Endothelial cell of umbilical vein (primary cell): ENCODE results near the gene PUS7L. TPM values are rescaled to one million over a fixed set of nuclear protein-coding genes. Genes with fewer than 3 reads are reported as not detected.

Source experiments
- BruUV-seq: library from RNA; stranded (reverse); fragments of 400-500 nt; replicated peaks from 2 replicates; lab custom pipeline; 2021; lab: Mats Ljungman, UMichigan
- CTCF ChIA-PET: fragments of 300-600, 350-600 bp; sonication (Branson Sonifier 250); formaldehyde crosslinking; loops from one replicate; lab custom pipeline; 2021; ENCODE audit warnings: antibody characterized with exemption, inconsistent platforms; lab: Charles Lee
- POLR2A ChIA-PET: fragments of 300-600, 350-600 bp; sonication (Branson Sonifier 250); formaldehyde crosslinking; loops from one replicate; lab custom pipeline; 2021; ENCODE audit warnings: antibody characterized with exemption, inconsistent platforms; lab: Charles Lee
- DNase-seq: peaks from one replicate; pipeline ENCODE4 v3.0.0-alpha.2; 2011; ENCODE audit warnings: low read depth, low spot score
- FAIRE-seq: peaks from 2 replicates; lab custom pipeline; 2011; peaks lifted over from hg19 to GRCh38; lab: Jason Lieb, UNC
- H2AFZ ChIP-seq: 2 replicates; pipeline ENCODE4 v1.6.0; 2012; ENCODE audit warnings: low read depth, low read length, control low read depth, inconsistent platforms
- H3K27ac ChIP-seq: 2 replicates; pipeline ENCODE4 v1.5.1; 2011; ENCODE audit warnings: low read depth, mild to moderate bottlenecking, control low read depth, low read length, moderate library complexity; ENCODE audit not compliant: insufficient read depth
- H3K27me3 ChIP-seq, 2 experiments: 2 replicates each; pipeline versions ENCODE4 v1.6.0 to v1.6.1; 2011; ENCODE audit warnings: low read length in 2 of 2, mixed read lengths in 1 of 2; ENCODE audit not compliant: control insufficient read depth in 2 of 2, insufficient read depth in 2 of 2
- H3K36me3 ChIP-seq, 2 experiments: 2 replicates in 1 of 2; 3 replicates in 1 of 2; pipeline ENCODE4 v1.5.1; 2011; ENCODE audit warnings: low read length in 2 of 2, mild to moderate bottlenecking in 1 of 2, moderate library complexity in 1 of 2; ENCODE audit not compliant: control insufficient read depth in 2 of 2, insufficient read depth in 2 of 2; ENCODE audit errors: extremely low read depth in 1 of 2
- H3K4me1 ChIP-seq: 3 replicates; pipeline ENCODE4 v1.5.1; 2011; ENCODE audit warnings: mild to moderate bottlenecking, low read length; ENCODE audit not compliant: control insufficient read depth, insufficient read depth; ENCODE audit errors: extremely low read depth
- H3K4me2 ChIP-seq: 2 replicates; pipeline ENCODE4 v1.6.1; 2011; ENCODE audit warnings: low read length, control low read depth, mixed read lengths; ENCODE audit not compliant: insufficient read depth
- H3K4me3 ChIP-seq, 3 experiments: fragments of 200-600 bp in 1 of 3; sonication (generic), shearing (Covaris generic) in 1 of 3; replicated peaks in 1 of 3; 2 replicates each; pipeline ENCODE4 v1.5.1; 2011 to 2016; ENCODE audit warnings: control low read depth in 3 of 3, low read length in 3 of 3, mild to moderate bottlenecking in 2 of 3, inconsistent platforms in 1 of 3, low read depth in 1 of 3, moderate library complexity in 1 of 3; ENCODE audit not compliant: insufficient read depth in 1 of 3
- H3K79me2 ChIP-seq: 2 replicates; pipeline ENCODE4 v1.6.0; 2012; ENCODE audit warnings: low read length, inconsistent platforms; ENCODE audit not compliant: control insufficient read depth, insufficient read depth
- H3K9ac ChIP-seq: replicated peaks from 2 replicates; pipeline ENCODE3; 2011; ENCODE audit warnings: low read length, control low read depth; ENCODE audit not compliant: insufficient read depth; ENCODE audit errors: extremely low read depth
- H3K9me1 ChIP-seq: replicated peaks from 3 replicates; pipeline ENCODE4 v1.6.0; 2011; ENCODE audit warnings: mild to moderate bottlenecking, low read length; ENCODE audit not compliant: control insufficient read depth, insufficient read depth; ENCODE audit errors: extremely low read depth
- H3K9me3 ChIP-seq: replicated peaks from 2 replicates; pipeline ENCODE4 v1.5.1; 2012; ENCODE audit warnings: low read length, inconsistent platforms; ENCODE audit not compliant: control insufficient read depth, insufficient read depth
- H4K20me1 ChIP-seq: replicated peaks from 2 replicates; pipeline ENCODE3; 2011; ENCODE audit warnings: mild to moderate bottlenecking, low read length; ENCODE audit not compliant: control insufficient read depth, insufficient read depth; ENCODE audit errors: extremely low read depth
- EZH2 ChIP-seq: IDR thresholded peaks from 2 replicates; pipeline ENCODE4 v1.6.1; 2012; ENCODE audit warnings: borderline replicate concordance, low read depth, mild to moderate bottlenecking, moderate library complexity, low read length, inconsistent platforms; ENCODE audit not compliant: severe bottlenecking
- FOS ChIP-seq: IDR thresholded peaks from 2 replicates; pipeline ENCODE4 v1.6.1; 2011; ENCODE audit warnings: mild to moderate bottlenecking, low read length, moderate library complexity, borderline replicate concordance; ENCODE audit not compliant: insufficient read depth
- GATA2 ChIP-seq: IDR thresholded peaks from 2 replicates; pipeline ENCODE4 v1.7.0; 2011; ENCODE audit warnings: low read depth, mild to moderate bottlenecking, moderate library complexity, mixed read lengths, low read length; ENCODE audit not compliant: insufficient read length, insufficient read depth
- JUN ChIP-seq: IDR thresholded peaks from 2 replicates; pipeline ENCODE4 v1.6.1; 2011; ENCODE audit warnings: borderline replicate concordance, low read depth; ENCODE audit not compliant: insufficient read length, insufficient read depth
- MYC ChIP-seq: IDR thresholded peaks from one replicate; pipeline ENCODE4 v1.6.1; 2011; ENCODE audit warnings: mild to moderate bottlenecking, low read depth, low read length
- POLR2A ChIP-seq: IDR thresholded peaks from 2 replicates; pipeline ENCODE4 v1.6.1; 2012; ENCODE audit warnings: low read depth, mild to moderate bottlenecking, control low read depth, low read length
- POLR2AphosphoS5 ChIP-seq: IDR thresholded peaks from 2 replicates; pipeline ENCODE4 v1.6.1; 2012; ENCODE audit warnings: low read depth, mild to moderate bottlenecking, control low read depth, low read length, moderate library complexity; ENCODE audit not compliant: insufficient read depth
- dilution Hi-C: fragments of 300-500 bp; cut with MboI; formaldehyde crosslinking; loops from one replicate; pipeline ENCODE4 v1.15.0; 2019; ENCODE audit warnings: low sequenced_read_pairs; ENCODE audit not compliant: extremely low pct_ligation_motif_present
- intact Hi-C: fragments of 100-400 bp; cut with micrococcal nuclease; formaldehyde crosslinking; loops from one replicate; pipeline ENCODE4 v1.10.0; 2022
- polyA plus RNA-seq, 4 experiments: library from polyadenylated mRNA; depleted of rRNA in 3 of 4; stranded (reverse) in 3 of 4; unstranded in 1 of 4; fragments of >200 nt; gene quantifications; 2 replicates each; pipeline versions ENCODE4 v1.2.1 to v1.2.3, GENCODE V29; 2011 to 2012; ENCODE audit warnings: missing spikeins in 1 of 4
- total RNA-seq: library from RNA; stranded (reverse); gene quantifications from 2 replicates; pipeline ENCODE4 v1.2.3, GENCODE V29; 2021
- TF ChIP-seq, protein P1 (sequence below): IDR thresholded peaks from 2 replicates; pipeline ENCODE4 v1.6.1; 2011; ENCODE audit not compliant: insufficient read depth, insufficient read length
- TF ChIP-seq, protein P2 (sequence below), 2 donors: IDR thresholded peaks; 1 replicate in 1 of 2; 2 replicates in 1 of 2; pipeline ENCODE4 v1.5.1; 2011; ENCODE audit warnings: low read length in 2 of 2, mild to moderate bottlenecking in 2 of 2, moderate library complexity in 2 of 2, control low read depth in 1 of 2, inconsistent platforms in 1 of 2, low read depth in 1 of 2; ENCODE audit not compliant: insufficient read depth in 1 of 2; ENCODE audit errors: extremely low read depth in 1 of 2

PUS7L gene
- total and polyA plus RNA-seq, 2 donors (not counting 3 experiments of a cell fraction or from before 2014, with no cell fraction given) = 1.8 to 13.1 TPM

DNA sequence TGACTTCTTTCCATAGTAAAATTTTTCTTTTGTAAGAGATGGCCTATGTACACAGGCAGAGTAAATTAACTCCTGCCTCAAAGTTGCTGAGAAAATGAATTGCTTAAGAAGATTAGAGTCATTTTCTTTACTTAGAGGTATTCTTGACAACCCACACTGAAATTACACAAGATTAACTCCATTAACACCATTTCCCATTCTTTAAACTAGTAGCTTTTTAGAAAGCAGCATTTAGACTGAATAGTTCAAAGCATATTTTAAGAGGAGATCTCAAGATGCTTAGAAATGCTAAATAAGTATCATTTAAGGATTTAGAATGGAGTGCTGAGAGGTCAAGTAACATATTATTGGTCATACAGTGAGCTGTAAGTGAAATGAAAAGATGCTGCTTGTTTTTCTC lies 35.5 kb downstream of the PUS7L start:
- no peaks in the 10 kb centered on the region for H3K9me1 ChIP-seq
- no peak overlapping the region for H3K4me2 ChIP-seq
- no TSS peak for BruUV-seq
- DNase-seq (no peak), FAIRE-seq (no peak)
- H3K4me3 ChIP-seq = no peak overlapping the region
- ChIA-PET CTCF (interaction anchor here (1.0 kb wide), 1 partner anchor 9 kb away, joined by 4 read pairs; no protein-coding TSS in a partner anchor), POLR2A (no interaction called here)
- H3K9ac ChIP-seq = no peak overlapping the region
- no peaks in the 10 kb centered on the region for H3K9me3 ChIP-seq
- intact Hi-C loops (loop anchor here (10.0 kb wide), 1 partner anchor 58 kb away; no protein-coding TSS in a partner anchor), dilution Hi-C loops (no loop called here)
- H3K36me3 ChIP-seq = no peaks in the 10 kb centered on the region
- H3K27me3 ChIP-seq = no peaks in the 10 kb centered on the region
- no peak overlapping the region for H2AFZ ChIP-seq
- H3K4me1 ChIP-seq = no peaks in the 10 kb centered on the region
- TF ChIP-seq MYC (no peak), EZH2 (no peak)
- peaks cover 3% of the 10 kb centered on the region for H4K20me1 ChIP-seq
- H3K79me2 ChIP-seq = no peaks in the 10 kb centered on the region
- H3K27ac ChIP-seq = no peak overlapping the region

DNA sequence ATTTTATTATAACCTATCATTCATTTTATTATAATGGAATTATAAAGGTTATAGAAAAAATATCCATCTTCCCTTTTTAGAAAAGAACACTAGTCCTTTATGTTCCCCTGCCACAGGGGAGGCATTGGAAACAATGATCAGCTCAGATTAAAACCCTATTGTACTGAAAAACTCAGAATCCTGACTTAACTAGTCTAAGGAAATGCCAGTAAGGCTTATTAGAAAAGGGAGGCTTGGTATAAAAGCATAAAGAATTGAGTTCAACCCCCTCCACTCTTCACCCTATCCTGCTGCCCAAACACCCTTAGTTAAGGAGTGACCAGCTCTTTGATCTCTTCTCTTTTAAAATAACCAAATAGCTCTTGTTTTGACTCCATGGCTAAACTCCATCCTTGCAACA lies 36.0 kb downstream of the PUS7L start:
- BruUV-seq = no TSS peak
- TF ChIP-seq POLR2AphosphoS5 (no peak), JUN (no peak), POLR2A (no peak), GATA2 (no peak), EZH2 (no peak), MYC (no peak), FOS (no peak)
- TF ChIP-seq, protein P1, sequence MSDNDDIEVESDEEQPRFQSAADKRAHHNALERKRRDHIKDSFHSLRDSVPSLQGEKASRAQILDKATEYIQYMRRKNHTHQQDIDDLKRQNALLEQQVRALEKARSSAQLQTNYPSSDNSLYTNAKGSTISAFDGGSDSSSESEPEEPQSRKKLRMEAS = no peak
- TF ChIP-seq, protein P2, sequence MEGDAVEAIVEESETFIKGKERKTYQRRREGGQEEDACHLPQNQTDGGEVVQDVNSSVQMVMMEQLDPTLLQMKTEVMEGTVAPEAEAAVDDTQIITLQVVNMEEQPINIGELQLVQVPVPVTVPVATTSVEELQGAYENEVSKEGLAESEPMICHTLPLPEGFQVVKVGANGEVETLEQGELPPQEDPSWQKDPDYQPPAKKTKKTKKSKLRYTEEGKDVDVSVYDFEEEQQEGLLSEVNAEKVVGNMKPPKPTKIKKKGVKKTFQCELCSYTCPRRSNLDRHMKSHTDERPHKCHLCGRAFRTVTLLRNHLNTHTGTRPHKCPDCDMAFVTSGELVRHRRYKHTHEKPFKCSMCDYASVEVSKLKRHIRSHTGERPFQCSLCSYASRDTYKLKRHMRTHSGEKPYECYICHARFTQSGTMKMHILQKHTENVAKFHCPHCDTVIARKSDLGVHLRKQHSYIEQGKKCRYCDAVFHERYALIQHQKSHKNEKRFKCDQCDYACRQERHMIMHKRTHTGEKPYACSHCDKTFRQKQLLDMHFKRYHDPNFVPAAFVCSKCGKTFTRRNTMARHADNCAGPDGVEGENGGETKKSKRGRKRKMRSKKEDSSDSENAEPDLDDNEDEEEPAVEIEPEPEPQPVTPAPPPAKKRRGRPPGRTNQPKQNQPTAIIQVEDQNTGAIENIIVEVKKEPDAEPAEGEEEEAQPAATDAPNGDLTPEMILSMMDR (IDR thresholded peaks at IDR 0.05; ENCODE audit: extremely low read depth in 1 of 2, insufficient read depth in 1 of 2, low read depth in 1 of 2, low read length in 2 of 2) = no peak
- no peaks in the 10 kb centered on the region for H3K9me1 ChIP-seq
- H3K4me2 ChIP-seq = no peak overlapping the region
- H3K4me1 ChIP-seq = no peaks in the 10 kb centered on the region
- no peaks in the 10 kb centered on the region for H3K79me2 ChIP-seq
- H3K9ac ChIP-seq = no peak overlapping the region
- FAIRE-seq (no peak), DNase-seq (no peak)
- CTCF ChIA-PET = interaction anchor here (1.0 kb wide), 1 partner anchor 9 kb away, joined by 4 read pairs; no protein-coding TSS in a partner anchor
- POLR2A ChIA-PET = no interaction called here
- H3K9me3 ChIP-seq = no peaks in the 10 kb centered on the region
- intact Hi-C loops = loop anchor here (10.0 kb wide), 1 partner anchor 58 kb away; no protein-coding TSS in a partner anchor
- H3K27me3 ChIP-seq = no peaks in the 10 kb centered on the region
- no peak overlapping the region for H3K27ac ChIP-seq
- H3K4me3 ChIP-seq = no peak overlapping the region
- no peaks in the 10 kb centered on the region for H3K36me3 ChIP-seq
- H4K20me1 ChIP-seq = peaks cover 3% of the 10 kb centered on the region
- no peak overlapping the region for H2AFZ ChIP-seq
- dilution Hi-C loops = no loop called here
